DOHH2 (cell line): ENCODE results near the gene ST6GALNAC6.
A peak's percentile ranks its signal among the peaks of the same experiment; 100 is the strongest.

Experiments used
- H3F3A ChIP-seq: fragments of 200-600 bp; sonication (generic), shearing (Covaris generic); 2 replicates; pipeline ENCODE4 v1.6.0; 2016; ENCODE audit warnings: antibody characterized with exemption, mild to moderate bottlenecking; ENCODE audit not compliant: control insufficient read depth, insufficient read depth
- H3K27ac ChIP-seq: fragments of 200-600 bp; sonication (generic); 2 replicates; pipeline ENCODE4 v1.5.1; 2014; ENCODE audit warnings: low read depth, mild to moderate bottlenecking, low read length, moderate library complexity
- H3K27me3 ChIP-seq: fragments of 200-600 bp; sonication (generic); 2 replicates; pipeline ENCODE4 v1.6.1; 2014; ENCODE audit warnings: mild to moderate bottlenecking, low read length, mixed read lengths; ENCODE audit not compliant: control insufficient read depth
- H3K36me3 ChIP-seq: fragments of 200-600 bp; sonication (generic); 2 replicates; pipeline ENCODE4 v1.6.1; 2014; ENCODE audit warnings: mild to moderate bottlenecking, low read length, moderate library complexity, mixed read lengths; ENCODE audit not compliant: control insufficient read depth
- H3K4me1 ChIP-seq: fragments of 200-600 bp; sonication (generic); 2 replicates; pipeline ENCODE4 v1.6.1; 2014; ENCODE audit warnings: mild to moderate bottlenecking, low read length, mixed read lengths; ENCODE audit not compliant: control insufficient read depth
- H3K4me2 ChIP-seq: fragments of 200-600 bp; sonication (generic); 2 replicates; pipeline ENCODE4 v1.6.0; 2014; ENCODE audit warnings: mild to moderate bottlenecking, low read length, moderate library complexity
- H3K4me3 ChIP-seq: fragments of 200-600 bp; sonication (generic); 2 replicates; pipeline ENCODE4 v1.5.1; 2014; ENCODE audit warnings: mild to moderate bottlenecking, low read length, mixed read lengths
- H3K79me2 ChIP-seq: fragments of 200-600 bp; sonication (generic); 2 replicates; pipeline ENCODE4 v1.6.1; 2014; ENCODE audit warnings: mild to moderate bottlenecking, low read length, mixed read lengths; ENCODE audit not compliant: control insufficient read depth
- H3K9me2 ChIP-seq: fragments of 200-600 bp; sonication (generic); replicated peaks from 2 replicates; pipeline ENCODE4 v1.6.1; 2014; ENCODE audit warnings: mild to moderate bottlenecking, low read length, mixed read lengths; ENCODE audit not compliant: control insufficient read depth
- H3K9me3 ChIP-seq: fragments of 200-600 bp; sonication (generic); 2 replicates; pipeline ENCODE4 v1.6.1; 2014; ENCODE audit warnings: antibody characterized with exemption, low read length, mixed read lengths; ENCODE audit not compliant: control insufficient read depth, insufficient read depth
- H4K20me1 ChIP-seq: fragments of 200-600 bp; sonication (generic); 2 replicates; pipeline ENCODE4 v1.6.0; 2014; ENCODE audit warnings: low read depth, mild to moderate bottlenecking, antibody characterized with exemption, low read length, moderate library complexity; ENCODE audit not compliant: control insufficient read depth, insufficient read depth
- CTCF ChIP-seq: fragments of 200-600 bp; sonication (generic); IDR thresholded peaks from one replicate; pipeline ENCODE4 v1.5.1; 2014; ENCODE audit warnings: antibody characterized with exemption, mild to moderate bottlenecking, low read depth, low read length; ENCODE audit not compliant: poor library complexity, severe bottlenecking
- EZH2phosphoT487 ChIP-seq: fragments of 200-600 bp; sonication (generic); IDR thresholded peaks from 2 replicates; pipeline ENCODE4 v1.6.1; 2017; ENCODE audit warnings: borderline replicate concordance, mild to moderate bottlenecking, antibody characterized with exemption, low read length, moderate library complexity, mixed read lengths

ST6GALNAC6 gene

DNA sequence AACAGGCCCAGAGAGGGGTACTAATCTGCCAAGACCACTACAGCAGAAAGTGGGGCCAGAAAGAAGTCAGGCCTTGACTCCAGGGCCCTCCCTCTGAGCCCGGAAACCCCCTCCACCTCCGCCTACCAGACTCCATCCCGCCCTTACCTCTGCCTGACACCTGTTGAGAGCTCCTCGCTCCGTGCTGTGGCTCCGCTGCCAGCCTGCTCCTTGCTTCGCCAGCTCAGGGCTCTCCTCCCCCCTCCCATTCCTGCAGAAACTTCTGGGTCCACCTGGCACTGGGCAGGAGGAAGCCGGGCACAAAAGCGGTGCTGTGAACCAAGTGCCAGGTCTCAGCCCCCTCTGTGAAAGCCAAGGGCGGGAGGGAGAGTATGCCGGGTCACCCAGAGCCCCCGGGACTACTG lies 6.4 kb upstream of the ST6GALNAC6 start:
- Histone ChIP-seq H3K79me2 (no peaks in the 10 kb centered on the region; the same call in 1 of the 2 replicates), H3K4me3 (peak overlapping the region; percentile 59), H3K9me2 (no peaks in the 10 kb centered on the region), H3K4me1 (peaks cover 65% of the 10 kb centered on the region), H4K20me1 (no peaks in the 10 kb centered on the region), H3K4me2 (peak overlapping the region; percentile 81), H3K36me3 (peaks cover 44% of the 10 kb centered on the region), H3K9me3 (no peaks in the 10 kb centered on the region), H3K27me3 (no peaks in the 10 kb centered on the region), H3K27ac (peak overlapping the region; percentile 93), H3F3A (peaks cover 28% of the 10 kb centered on the region)
- TF ChIP-seq EZH2phosphoT487 (no peak), CTCF (no peak)

DNA sequence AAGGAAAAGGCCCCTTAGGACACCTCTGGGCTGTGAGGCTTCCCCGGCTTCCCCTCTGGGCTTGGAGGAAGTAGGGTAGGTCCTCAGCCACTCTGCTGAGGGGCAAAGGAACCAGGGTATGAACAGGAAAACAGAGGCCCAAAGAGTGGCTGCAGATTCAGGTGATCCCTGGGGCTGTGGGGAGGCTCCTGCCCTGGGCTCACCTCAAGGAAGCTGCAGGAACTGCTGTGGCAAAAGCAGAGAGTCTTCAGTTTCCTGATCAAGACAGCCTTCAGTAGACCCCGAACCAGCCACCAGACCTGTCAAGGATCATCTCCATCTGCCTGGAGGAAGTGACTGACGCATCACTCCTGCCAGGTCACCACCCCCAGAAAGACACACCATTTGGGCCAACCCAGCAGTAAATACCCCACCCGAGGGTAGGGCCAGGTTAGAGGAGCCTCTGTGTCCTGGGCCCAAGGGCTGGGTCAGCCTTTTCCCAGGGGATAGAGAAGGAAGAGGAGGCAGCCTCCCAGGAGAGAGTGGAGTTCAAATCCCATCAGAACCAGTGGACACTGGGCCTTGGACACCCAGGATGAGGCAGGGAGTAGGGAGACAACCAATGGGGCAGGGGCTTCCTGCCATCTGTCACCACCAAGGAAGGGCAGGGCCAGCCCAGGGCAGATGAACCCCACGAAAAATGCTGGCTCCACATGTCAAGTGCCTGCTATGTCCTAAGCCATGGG lies 5.8 kb upstream of the ST6GALNAC6 start:
- peak overlapping the region; percentile 81 for H3K4me2 ChIP-seq

DNA sequence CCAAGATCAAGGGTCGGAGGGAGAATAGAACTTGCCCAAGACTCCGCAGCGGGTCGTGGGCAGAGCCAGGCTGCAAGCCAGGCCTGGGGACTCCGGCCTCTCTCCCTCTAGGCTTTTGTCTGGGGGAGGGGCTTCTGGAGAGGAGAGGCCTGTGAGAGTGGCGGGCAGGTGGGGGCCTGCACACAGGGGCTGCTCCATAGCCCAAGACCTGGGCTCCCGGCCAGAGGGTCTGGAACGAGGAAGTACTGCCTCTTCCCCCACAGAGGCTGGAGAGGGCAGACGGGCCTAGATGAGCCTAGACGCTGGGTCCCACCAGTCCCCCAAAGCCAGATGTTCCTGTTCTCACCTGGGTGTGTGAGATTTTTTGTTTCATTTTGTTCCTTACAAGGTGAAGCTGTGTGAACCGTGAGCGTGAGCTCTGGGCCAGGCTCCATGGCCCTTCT lies 5.2 kb upstream of the ST6GALNAC6 start:
- Histone ChIP-seq H3K27ac (peak overlapping the region; percentile 93), H3K4me1 (peaks cover 76% of the 10 kb centered on the region), H3K4me2 (peak overlapping the region; percentile 81), H3K27me3 (no peaks in the 10 kb centered on the region), H4K20me1 (no peaks in the 10 kb centered on the region), H3K9me3 (no peaks in the 10 kb centered on the region), H3F3A (peaks cover 33% of the 10 kb centered on the region), H3K79me2 (no peaks in the 10 kb centered on the region), H3K9me2 (no peaks in the 10 kb centered on the region), H3K36me3 (peaks cover 32% of the 10 kb centered on the region), H3K4me3 (peak overlapping the region; percentile 59)
- no peak for TF ChIP-seq EZH2phosphoT487
- TF ChIP-seq CTCF, result no peak

More for the DNA sequence above, 5.8 kb upstream of the ST6GALNAC6 start:
- no peak for TF ChIP-seq EZH2phosphoT487
- TF ChIP-seq CTCF, result no peak
- H4K20me1 ChIP-seq, result no peaks in the 10 kb centered on the region
- H3F3A ChIP-seq, result peaks cover 28% of the 10 kb centered on the region
- peak overlapping the region; percentile 59 for H3K4me3 ChIP-seq
- peak overlapping the region; percentile 93 for H3K27ac ChIP-seq
- no peaks in the 10 kb centered on the region for H3K27me3 ChIP-seq
- H3K79me2 ChIP-seq, result no peaks in the 10 kb centered on the region; the same call in 1 of the 2 replicates
- no peaks in the 10 kb centered on the region for H3K9me2 ChIP-seq
- no peaks in the 10 kb centered on the region for H3K9me3 ChIP-seq
- peaks cover 37% of the 10 kb centered on the region for H3K36me3 ChIP-seq
- H3K4me1 ChIP-seq, result peaks cover 71% of the 10 kb centered on the region
